SK-N-SH treated with all-trans-retinoic acid at 6 μM for 48 hours (cell line): Measurements from ENCODE around the gene STARD13.

ENCODE experiments used
- PPARA ChIP-seq: fragments of 250-450 bp; sonication (Bioruptor Pico); IDR thresholded peaks from 2 replicates; pipeline ENCODE4 v1.5.0; 2020; ENCODE audit warnings: mild to moderate bottlenecking, borderline replicate concordance
- RARB ChIP-seq: fragments of 250-450 bp; sonication (Bioruptor Pico); IDR thresholded peaks from 2 replicates; pipeline ENCODE4 v1.8.0; 2021; ENCODE audit warnings: mild to moderate bottlenecking, moderate library complexity
- SNAI2 ChIP-seq: fragments of 250-450 bp; sonication (Bioruptor Pico); IDR thresholded peaks from 2 replicates; pipeline ENCODE4 v1.5.0; 2020; ENCODE audit warnings: mild to moderate bottlenecking, moderate library complexity

DNA sequence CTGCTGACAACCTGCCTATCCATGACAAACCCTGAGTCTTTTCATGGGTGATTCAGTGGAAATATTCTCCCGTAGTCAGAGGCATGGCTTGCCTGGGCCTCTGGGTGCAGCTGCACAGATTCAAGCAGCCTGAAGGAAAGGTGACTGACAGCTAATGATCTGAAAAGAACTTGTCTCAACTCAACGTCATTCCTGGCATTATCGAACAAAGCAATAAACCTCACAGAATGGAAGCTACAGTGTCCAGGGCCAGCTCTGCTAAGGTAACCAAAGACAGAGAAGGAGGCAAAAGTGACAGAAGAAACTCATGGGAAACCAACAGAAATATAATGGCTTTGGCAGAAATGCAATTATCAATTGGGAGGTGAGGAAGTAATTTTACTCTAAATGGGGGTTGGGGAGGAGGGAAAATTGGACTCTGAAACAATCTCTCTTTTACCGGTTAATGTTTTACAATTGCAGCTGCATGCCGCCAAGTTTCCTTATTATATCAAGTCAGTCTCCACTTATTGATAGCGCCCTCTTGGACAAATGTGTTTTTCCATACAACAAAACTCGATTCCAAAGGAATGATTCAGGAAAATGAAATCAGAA lies 12.9 kb downstream of the STARD13 start:
- TF ChIP-seq PPARA (no peak), SNAI2 (no peak), RARB (CRISPR knock-in tag) (no peak)
